M059J (cell line): ENCODE results near the gene DOHH. TPM values are rescaled to one million over a fixed set of nuclear protein-coding genes. Genes with fewer than 3 reads are reported as not detected.

Experiments
- DNase-seq: peaks from one replicate; pipeline ENCODE4 v3.0.0-alpha.2; 2012; ENCODE audit warnings: low read depth
- total RNA-seq: library from RNA; depleted of rRNA; stranded (reverse); fragments of >200 nt; shearing (Covaris generic); gene quantifications from 2 replicates; pipeline ENCODE4 v1.2.3, GENCODE V29; 2014; rRNA removed

Gene DOHH, protein sequence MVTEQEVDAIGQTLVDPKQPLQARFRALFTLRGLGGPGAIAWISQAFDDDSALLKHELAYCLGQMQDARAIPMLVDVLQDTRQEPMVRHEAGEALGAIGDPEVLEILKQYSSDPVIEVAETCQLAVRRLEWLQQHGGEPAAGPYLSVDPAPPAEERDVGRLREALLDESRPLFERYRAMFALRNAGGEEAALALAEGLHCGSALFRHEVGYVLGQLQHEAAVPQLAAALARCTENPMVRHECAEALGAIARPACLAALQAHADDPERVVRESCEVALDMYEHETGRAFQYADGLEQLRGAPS
- 6.9 and 16.4 TPM in 2 replicates for total RNA-seq

DNA sequence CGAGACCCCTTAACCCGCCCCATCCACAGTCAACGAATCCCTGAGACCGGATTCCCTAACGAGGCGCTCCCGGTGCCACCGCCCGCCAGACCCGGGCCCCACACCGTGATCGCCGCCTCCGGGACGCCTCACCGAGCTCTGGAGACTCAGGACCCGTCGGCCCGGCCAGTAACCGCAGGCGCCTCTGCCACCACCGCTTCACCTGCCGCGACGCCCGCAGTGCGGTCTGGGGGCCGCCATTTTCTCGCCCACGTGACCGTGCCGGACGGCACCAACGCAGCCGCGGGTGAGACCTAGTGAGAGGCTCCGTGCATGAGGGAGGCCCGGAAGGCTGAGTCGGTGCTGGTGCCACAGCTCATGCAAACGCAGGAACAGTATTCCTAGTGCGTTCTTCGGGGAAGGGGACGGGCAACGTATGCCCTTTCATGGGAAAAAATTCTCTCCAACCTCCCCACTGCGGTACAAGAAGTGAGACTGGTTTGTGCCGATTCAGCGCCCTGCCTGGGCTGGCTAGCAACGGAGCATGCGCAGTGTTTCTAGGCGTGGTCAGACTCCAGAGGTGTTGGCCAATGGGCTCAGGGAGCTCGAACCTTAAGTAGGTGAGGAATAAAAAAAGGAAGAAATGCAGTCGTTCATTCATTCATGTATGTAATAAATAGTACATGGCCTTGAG lies at the start of gene DOHH:
Gene DOHH (minus strand): TSS at position 246 of the 673 bp plus-strand sequence. CDS start 3,860 bp downstream, outside the sequence.
- peak; percentile 95 for DNase-seq

DNA sequence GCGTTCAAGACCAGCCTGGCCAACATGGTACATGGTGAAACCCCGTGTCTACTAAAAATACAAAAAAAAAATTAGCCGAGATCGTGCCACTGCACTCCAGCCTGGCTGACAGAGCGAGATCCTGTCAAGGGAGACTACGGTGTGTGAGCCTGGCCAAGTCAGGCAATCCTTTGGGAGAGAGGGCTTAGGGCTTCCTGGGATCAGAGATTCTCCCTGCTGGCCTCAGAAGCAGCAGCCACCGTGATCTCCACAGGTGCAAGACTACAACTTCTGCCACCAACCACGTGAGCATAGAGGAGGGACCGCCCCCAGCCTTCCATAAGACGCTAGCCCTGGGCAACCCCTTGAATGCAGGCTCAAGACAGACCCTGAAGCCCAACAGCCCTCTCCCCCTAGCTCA lies 49.3 kb upstream of the DOHH start:
- DNase-seq, result no peak

DNA sequence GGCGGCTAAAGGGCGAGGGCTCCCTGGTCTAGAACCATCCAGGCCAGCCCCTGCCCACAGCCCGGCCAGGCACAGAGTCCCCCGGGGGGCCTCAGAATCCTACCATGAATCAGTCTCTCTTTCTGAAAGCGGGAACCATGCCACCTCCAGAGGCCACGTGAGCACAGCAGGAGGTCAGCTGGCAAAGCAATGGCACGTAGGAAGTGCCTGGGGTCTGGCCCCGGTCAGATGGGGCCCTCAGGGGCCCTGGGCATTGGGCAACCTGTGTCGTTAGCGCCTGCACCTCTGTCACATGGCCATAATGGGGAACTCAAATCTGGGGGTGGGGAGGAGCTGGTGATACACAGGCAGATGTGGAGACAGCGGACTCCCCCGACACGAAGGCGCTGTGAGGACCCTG lies 48.1 kb upstream of the DOHH start:
- DNase-seq, result no peak

GRCh38 chr19:3547767-3548282 lies 47.4 kb upstream of the DOHH start:
- DNase-seq, result no peak

GRCh38 chr19:3547301-3547731 lies 46.8 kb upstream of the DOHH start:
- no peak for DNase-seq

DNA sequence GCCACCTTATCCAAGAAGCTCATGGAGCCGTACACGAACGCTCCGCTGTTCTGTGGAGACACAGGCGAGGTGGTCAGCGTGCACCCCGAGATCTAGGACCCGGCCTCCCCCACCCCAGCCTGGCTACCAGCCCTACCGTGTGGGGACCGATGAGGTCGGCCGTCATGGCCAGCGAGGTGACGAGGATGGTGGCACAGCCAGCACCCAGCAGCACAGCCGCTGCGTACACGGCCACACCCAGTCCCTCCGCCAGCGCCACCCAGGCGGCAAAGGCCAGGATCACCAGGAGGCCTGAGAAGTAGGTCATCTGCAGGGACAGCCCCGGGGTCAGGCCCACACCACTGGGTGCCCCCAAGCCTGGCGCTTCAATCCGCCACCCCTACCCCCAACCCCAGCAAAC lies 45.6 kb upstream of the DOHH start:
- DNase-seq, result no peak

GRCh38 chr19:3545669-3546034 lies 45.2 kb upstream of the DOHH start:
- no peak for DNase-seq

GRCh38 chr19:3544742-3545668 lies 44.5 kb upstream of the DOHH start:
- DNase-seq, result peak; percentile 55

- no peak for DNase-seq
These were observed 43.5 kb upstream of the DOHH start for GRCh38 chr19:3544058-3544376.

GRCh38 chr19:3543150-3544057 lies 42.9 kb upstream of the DOHH start:
- DNase-seq, result no peak

DNA sequence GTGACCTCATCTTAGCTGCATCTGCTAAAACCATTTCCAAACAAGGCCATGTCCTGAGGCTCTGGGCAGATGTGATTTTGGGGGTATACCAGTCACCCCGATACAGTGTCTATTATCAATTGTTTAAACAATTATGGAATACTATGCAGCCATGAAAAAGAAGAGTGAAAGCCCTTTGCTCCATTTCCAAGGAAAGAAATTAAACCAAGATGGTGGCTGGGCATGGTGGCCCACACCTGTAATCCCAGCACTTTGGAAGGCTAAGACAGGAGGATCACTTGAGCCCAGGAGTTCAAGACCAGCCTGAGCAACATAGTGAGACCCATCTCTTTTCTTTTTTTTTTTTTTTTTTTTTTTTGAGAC lies 39.3 kb upstream of the DOHH start:
- no peak for DNase-seq

GRCh38 chr19:3538965-3539755 lies 38.7 kb upstream of the DOHH start, which contains the start of gene TEKTIP1:
Gene TEKTIP1, plus strand, starts transcription at chr19:3539174. Its CDS starts 4 bp downstream, at chr19:3539178.
- DNase-seq, result peak; percentile 48

DNA sequence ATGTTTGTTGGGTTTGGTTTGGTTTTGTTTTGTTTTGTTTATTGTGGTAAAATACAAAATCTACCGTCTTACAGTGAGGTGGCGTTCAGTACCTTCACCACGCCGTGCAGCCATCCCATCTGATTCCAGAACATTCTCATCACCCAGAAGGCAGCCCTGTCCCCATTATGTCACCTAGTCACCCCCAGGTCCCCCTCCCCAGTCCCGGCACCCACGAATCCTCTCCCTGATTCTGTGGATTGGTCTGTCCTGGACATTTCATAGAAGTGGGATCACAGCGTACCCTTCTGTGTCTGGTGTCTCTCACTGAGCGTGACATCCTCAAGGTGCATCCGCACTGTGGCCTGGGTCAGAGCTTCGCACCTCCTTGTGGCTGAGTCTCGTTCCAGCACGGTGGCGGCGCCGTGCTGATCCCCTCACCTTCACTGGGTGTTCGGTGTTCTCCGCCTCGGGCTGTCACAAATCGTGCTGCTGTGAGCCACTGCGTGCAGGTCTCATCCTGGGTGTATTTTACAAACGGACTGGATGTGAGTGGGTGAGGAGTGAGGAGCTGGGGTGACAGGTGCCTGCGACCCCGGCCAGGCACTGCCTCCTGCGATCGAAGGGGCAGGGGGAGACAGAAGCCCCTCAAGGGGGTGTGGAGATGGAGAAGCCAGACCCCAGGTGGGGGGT lies 37.9 kb upstream of the DOHH start:
- no peak for DNase-seq

- no peak for DNase-seq
These were observed 37.2 kb upstream of the DOHH start for GRCh38 chr19:3537438-3538240.

- DNase-seq, result no peak
These were observed 36.6 kb upstream of the DOHH start for GRCh38 chr19:3537101-3537437.

- no peak for DNase-seq
These were observed 36.1 kb upstream of the DOHH start for GRCh38 chr19:3536429-3537100.

GRCh38 chr19:3535981-3536380 lies 35.5 kb upstream of the DOHH start:
- no peak for DNase-seq

DNA sequence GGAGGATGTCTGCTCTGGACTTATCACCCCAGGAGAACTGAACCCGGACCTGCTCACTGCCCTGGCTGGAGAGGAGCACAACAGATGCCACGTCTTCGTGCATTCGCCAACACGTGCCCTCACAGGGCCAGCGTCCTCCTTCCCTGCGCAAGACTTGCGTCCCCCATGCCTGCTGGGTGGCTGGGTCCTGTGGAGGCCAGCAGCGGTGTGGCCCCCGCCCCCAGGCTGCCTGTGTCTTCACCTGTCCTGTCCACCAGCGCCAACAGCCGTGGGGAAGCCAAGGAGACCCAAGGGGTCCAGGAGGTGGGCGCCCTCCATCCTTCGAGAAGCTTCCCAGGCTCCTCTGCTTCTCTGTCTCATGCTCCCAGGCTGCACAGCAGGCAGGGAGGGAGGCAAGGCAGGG lies 35.1 kb upstream of the DOHH start:
- no peak for DNase-seq

- no peak for DNase-seq
These were observed 34.7 kb upstream of the DOHH start for GRCh38 chr19:3535235-3535535.
